HG03575 (cell line): ENCODE results near the gene CADM1.

Experiments used
- ATAC-seq: cut with Tn5 transposase; IDR thresholded peaks from one replicate; pipeline ENCODE4 v1.9.1; 2021; ENCODE audit not compliant: unreplicated experiment, insufficient number of reproducible peaks, low FRiP score; ENCODE audit errors: extremely low read depth

Gene CADM1

DNA sequence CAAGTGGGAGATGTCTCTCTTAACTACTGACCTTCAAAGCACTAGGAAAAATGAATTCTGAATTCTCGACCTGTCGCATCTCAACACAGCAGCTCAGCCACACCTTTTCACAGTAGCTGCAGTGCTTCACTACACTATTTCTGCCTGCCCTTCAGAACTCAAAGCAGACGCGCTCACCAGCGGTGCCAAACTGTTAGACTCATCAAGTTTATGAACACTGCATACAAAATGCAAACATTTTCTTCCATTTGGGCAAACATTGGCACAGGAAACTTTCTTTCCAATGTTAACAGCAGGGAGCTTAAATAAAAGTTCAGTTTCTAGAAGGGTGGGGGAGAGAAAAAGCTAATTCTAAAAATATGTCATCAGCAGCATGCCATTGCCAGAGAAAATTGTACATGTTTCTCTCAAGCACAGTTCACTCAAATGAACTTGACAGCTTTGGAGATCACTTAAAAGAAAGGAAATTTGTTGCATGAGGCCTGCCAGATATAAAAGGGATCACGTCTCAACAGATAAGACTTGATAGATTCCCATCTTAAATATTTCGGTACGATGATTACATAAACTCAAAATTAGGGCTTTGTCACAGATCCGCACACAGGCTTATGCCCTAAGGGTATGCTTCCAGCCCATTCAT is 82.7 kb downstream of the CADM1 start:
- no peak for ATAC-seq

DNA sequence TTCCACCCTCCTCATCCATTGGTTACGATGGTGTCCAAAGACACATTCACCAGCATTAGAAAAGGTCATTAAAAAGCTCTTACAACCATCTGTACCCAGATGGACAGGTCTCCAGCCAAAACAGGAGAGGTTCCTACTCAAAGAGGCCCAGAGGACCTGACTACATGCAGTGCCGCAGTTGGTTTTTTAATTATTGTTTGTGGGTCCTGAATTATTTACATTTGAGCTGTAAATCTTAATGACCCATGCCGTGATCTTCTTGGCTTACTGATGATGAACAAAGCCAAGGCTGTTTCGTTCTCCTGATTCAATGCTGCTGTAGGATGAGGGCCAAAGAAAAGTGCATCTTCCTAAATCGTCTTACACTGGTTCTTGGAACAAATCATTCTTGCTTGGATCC is 83.7 kb downstream of the CADM1 start:
- no peak for ATAC-seq

DNA sequence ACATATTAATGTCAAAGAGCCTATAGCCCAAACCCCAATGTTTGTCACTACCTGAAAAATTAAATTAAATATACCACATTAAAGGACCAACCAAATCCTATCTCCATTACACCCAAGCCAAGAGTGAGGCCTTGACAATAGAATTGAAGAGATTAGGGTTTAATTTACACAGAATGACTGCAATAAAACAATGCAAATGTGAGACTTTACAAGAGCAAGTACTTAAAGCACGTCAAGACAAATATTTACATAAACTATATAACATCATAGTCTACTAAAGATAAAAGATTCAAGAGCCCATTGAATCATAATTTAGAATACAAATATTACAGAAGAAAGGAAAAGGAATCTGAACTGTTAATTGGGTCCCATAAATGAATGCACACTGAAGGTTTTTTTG is 85.6 kb downstream of the CADM1 start:
- ATAC-seq = no peak

DNA sequence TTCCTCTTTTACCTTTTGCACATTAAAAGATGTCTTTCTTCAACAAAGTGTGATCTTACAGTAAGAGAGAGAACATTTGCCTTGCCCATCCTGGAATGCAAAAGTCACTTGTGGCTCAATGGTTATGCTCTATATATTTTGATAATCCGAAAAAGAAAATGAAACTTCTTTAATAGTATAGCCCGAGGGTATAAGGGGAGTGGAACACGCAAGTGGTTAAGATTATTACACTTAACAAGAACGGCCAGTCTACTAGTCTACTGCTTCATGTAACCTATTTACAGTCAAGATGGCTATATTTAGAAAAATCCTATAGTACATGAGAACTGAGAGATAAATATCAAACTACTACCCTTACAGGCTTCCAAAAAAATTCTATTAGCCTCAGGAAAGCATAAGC is 86.1 kb downstream of the CADM1 start:
- no peak for ATAC-seq

DNA sequence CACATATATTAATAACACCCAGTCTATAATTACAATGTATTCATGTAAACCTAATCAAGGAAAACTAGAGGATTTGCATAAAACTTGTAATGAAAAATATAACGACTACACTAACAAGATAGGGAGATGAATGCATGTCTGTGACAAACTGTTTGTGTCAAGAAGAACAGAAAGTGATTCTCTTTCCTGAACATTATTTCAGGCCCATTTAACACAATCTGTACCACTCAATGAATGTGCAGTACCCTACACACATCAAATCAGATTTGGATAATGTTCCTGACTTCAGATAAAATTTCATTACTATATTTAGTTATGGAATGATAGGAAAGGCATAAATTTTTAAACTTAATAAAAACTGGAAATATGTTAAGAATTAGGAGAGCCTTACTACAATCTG is 93.1 kb downstream of the CADM1 start:
- no peak for ATAC-seq

DNA sequence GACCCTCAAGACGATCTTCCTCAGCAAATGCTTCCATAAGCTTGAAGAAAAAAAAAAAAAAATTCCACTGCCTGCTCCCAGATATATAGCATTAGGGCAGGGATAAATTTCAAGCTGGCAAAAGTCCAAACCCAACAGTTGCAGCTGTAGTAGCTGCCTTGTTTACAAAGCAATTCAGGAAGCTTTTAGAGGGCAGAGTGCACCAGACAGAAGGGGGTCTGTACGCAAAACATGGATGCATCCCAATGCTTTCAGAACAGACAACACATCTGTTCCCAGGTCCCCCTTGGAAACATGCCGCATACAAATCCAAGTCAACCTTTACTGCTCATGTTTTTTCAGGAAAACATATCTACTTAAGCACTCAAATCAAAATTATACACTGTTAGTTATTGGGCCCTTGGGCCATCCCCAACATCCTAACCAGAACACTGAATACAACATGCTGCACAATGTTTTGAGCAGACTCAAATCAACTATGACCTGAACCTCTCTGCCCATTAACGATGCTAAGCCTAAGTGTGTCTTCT is 94.5 kb downstream of the CADM1 start:
- ATAC-seq = no peak

DNA sequence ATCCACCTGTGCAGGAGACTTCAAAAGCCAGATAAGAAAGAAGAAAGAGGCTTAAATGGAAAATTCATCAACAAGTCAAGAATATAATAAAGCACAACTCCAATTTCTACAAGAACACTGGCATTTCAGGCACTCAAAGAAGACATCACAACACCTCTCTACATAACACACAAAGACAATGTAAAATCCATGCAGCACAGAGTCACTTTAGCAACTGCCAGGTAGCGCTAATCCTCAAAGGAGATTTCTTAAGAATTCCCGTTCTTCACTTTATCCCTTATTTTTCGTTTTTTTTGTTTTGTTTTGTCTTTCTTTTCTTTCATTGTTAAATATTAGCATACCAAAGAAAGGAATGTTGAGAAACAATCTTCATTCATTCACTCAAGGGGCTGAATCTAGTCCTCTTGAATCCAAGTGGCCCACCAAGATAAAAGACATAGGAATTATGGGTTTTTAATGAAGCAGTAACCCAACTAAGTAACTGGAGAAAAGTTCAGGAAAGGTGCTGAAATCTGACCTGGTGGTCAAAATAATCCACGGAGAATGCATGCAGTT is 95.0 kb downstream of the CADM1 start:
- ATAC-seq = no peak

DNA sequence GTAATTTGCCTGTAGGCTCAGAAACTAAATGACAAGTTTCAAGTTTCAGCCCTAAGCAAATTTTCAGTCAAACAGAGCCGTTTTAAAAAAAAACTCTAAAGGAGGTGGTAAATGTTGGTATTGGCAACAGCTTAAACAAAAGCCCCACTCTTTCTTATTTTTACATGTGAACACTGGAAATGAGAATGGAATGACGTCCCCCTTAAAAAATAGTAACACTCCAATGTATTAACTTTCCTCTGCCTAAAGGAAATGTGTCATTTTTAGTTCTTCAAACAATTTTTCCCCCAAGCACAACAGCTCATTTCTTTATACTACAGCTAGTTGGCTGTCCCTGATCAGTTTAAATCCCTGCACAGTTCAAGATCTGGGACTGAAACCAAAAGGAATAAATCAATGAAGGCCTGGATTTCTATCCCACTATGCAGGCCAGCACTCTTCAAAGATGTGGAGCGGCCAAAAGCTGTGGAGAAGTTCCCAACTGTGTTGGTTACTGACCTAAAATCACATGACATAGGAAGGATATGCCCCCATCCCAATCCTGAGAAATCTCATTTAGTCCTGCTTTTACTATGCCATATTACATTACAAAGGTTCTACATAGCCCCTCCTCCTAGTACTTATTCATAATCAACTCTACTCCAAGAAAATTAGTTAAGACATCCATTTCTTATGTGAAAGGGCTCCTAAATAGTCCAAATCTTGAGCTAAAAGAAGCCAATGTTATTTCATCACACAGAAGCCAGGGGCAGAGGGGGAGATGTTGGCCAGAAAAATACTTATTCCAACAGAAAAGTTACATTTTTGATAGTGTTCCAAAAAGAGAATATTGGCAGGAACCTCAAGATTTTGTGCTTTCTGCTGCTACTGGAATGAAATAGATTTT is 95.9 kb downstream of the CADM1 start:
- ATAC-seq = no peak

DNA sequence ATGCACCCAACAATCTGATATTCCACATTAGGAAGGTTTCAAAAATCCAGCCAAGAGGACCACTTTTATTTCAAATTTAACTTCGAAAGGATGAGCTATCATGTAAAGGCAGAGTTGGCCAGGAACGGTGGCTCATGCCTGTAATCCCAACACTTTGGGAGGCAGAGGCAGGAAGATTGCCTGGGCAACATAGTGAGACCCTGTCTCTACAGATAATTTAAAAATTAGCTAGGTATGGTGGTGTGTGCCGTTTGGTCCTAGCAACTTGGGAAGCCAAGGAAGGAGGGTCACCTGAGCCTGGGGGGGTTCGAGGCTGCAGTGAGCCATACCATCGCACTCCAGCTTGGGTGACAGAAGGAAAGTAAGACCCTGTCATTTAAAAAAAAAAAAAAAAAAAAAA is 96.7 kb downstream of the CADM1 start:
- no peak for ATAC-seq

DNA sequence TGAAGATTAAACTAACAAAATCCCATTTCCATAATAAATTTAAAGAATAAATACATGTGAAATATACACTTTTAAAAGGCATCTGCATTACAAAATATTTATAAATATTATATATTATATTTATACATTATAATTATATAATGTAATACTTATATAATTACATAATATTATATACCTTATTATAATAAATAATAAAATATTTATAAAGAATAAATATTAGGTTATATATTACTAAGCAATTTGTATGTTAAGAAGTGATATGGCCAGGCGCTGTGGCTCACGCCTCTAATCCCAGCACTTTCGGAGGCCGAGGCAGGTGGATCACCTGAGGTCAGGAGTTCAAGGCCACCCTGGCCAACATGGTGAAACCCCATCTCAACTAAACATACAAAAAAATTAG is 97.8 kb downstream of the CADM1 start:
- ATAC-seq = no peak

DNA sequence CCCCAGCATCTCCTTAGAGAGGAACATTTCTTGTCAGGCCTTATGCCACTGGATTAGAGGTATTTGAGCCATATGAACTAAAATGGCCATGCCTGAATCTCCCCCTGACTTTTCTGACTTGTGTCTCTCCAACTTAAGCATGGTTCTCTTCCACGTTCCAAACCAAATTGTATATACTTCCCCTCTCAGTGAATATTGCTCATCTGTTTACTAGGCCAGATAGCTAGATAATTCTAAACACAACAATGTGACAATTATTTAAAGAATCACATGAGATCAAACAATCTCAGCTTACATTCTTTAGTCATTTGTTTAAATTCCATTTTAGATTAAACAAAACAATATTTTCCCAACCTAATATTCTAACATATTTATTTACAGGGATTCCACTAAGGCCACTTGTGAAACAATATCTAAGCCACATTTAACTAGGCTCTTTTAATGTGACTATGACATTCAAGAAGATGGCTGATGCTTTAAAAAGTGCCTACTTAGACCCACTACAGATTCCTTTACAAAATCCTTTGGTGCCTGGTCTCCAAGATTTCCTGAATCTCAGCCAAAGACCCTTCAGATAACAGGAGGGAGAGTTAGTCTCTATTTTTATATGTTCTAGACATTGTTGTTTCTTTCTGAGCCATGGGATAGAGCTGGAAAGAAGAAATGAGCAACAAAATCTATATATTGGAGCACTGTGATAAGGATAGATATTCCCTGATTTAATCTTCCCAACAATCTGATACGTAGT is 105.7 kb downstream of the CADM1 start:
- no peak for ATAC-seq

DNA sequence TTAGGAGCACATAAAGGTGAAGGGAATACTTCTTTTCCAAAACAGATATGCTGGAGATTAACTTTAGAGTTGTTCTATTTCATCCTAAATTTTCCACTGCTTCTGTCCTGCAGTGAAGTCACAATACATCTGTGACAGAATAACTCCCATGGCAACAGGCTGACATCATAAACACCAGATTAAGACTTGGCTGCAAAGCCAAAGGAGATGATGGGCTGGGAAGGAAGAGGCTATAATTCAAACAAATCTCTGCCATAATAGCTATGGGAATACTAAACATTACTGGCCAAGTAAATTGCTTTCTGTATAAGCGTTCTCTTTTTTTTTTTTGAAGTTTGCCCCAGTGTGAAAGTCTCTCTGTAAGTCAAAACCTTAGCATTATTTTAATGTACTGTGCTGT is 107.7 kb downstream of the CADM1 start:
- ATAC-seq = no peak

DNA sequence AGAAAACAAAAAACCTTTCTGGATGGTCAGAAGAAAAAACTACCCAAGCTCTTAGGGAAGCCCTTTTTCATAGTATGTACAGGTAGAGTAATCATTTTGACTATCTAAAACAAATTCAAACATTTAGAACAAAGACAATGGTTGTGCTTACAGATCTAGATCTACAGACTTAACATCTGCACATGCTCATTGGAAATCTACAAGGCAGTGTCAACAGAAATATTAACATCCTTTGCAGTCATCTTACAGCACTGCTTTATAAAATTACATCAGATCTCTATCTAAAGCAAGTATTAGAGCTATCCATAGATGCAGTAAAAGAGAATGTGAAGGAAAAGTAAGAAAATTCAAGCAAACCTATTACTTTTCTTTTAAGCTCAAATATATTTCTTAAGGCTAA is 110.3 kb downstream of the CADM1 start:
- ATAC-seq = no peak

DNA sequence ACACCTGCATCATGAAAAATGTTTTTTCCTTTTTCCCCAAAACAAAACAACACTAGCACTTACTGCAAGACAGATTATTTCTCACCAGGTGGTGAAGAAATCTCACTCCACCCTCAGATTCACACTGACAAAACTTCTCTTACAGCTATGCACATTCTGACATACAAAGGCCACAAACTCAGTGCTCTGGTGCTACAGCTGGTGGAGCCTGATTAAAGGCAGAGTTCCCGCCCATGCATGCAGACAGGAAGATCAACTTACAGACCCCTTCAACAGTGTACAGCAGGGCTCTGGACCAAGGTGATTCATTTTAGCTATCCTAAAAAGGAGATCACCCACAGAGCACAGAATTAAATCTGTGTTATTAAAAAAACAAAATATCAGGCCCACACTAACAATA is 112.6 kb downstream of the CADM1 start:
- no peak for ATAC-seq

DNA sequence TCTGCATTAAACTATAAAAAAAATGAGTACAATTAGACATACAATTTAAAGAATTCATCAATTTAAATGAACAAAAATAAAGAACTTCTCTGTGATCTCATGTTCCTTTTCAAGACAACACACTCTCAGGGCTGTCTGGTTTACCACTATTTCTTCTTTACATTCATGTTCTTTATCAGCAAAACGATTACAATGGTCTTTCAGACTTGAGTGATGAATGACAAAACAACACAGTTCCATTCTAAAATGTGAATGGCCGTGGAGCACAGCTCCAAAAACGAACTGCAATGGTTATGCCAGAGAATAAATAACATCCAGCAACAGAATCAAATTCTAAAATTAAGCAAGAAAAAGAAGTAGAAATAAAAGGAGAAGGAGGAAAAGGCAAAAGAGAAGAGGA is 113.1 kb downstream of the CADM1 start:
- no peak for ATAC-seq

DNA sequence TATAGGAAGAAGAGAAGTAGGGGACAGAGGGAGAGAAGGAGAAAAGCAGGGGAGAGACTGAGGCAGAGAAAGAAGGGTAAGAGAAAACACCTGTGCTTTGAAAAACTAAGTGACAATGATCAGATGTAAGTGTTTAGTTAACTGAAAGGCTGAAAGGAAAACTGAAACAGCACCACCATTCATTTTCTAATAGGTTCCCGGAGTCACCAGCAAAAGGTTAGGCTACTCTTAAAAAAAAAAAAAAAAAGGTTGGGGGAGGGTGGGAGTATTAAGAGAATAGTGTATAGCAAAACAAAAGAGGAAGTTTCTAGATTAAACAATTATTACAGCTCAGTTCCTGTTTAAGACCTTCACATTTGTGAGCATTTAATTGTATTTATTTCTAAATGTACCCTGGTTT is 113.8 kb downstream of the CADM1 start:
- no peak for ATAC-seq

DNA sequence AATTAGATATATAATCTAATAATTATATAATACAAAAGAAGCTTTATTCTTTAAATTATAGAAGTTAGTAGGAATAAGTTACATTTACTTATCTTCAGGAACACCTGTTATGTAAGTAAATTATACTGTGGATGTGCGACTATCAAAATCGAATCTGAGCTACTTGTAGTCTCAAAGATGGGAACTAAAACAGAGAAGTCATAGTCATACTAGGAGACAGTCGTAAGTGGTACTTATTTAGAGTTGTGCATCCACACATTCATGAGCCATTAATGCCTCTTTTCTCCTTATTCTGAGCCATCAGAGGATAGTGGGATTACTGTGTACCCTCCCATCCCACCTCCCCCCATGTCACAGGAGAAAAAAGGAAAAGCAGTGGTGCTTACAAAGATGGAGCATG is 114.4 kb downstream of the CADM1 start:
- no peak for ATAC-seq

DNA sequence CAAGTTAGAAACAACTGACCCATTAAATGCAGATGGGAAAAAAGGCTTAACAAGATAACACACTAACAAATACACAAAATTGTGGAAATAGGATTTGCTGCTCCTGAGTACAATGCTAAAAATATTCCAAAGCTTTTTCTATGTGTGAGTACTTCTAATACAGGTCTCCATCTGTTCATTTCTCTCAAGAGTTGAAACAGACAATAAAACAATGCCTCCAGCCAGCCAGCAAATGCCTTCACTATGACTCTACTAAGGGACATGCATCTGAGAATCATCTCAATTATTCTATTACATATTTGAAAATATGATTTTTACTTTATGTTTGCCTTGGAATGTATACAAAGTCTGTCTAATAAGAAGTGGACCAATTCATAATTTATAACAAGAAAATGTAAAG is 119.0 kb downstream of the CADM1 start:
- no peak for ATAC-seq

DNA sequence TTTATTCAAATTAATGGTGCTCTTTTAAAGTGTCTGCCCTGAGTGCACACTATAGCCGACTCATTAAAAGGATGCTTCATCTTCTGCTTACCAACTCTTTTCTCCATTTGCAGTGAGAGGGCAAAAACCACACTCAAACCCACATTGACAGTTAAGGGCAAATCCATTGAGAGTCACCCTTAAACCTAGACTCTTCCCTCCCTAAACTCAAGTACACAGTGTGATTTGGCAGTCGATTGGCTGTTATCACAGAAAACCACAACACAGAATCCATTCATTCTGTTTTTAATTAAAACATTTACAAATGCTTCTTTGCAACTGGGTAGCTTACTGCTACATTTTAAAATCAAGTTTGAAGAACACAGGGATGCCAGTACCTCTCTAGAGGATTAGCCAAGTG is 120.0 kb downstream of the CADM1 start:
- ATAC-seq = no peak

DNA sequence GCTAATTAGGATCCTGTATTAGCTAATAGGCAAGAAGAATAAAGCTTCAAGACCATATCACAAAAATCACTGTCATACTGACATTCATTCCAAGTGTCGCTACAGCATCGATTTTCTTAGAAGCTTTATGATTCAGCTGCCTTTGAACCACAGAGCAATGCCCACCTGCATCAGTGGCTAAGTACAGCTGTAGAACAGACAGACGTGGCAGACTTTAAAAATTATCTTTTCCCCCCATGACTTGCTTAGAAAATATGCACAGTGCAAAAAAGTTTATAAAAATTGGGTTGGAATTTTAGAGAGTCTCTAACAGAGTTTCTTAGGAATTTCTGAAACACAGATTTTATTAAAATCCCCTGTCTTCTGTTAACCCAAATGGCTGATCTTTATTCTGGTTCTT is 120.8 kb downstream of the CADM1 start:
- no peak for ATAC-seq
